HepG2 (cell line): ENCODE measurements around the gene PRKRIP1. TPM values are rescaled to one million over a fixed set of nuclear protein-coding genes. Genes with fewer than 3 reads are reported as not detected.

ENCODE experiments used
- AGO1 ChIP-seq: fragments of 200-400 bp; formaldehyde crosslinking; IDR thresholded peaks from 2 replicates; pipeline ENCODE4 v1.6.1; 2017; ENCODE audit warnings: mild to moderate bottlenecking, low read depth, low read length, moderate library complexity; ENCODE audit not compliant: poor library complexity, severe bottlenecking
- CHD2 ChIP-seq: IDR thresholded peaks from 2 replicates; pipeline ENCODE4 v1.6.1; 2011; ENCODE audit warnings: low read depth, low read length, improper control_type of control experiment
- ELF4 ChIP-seq: sonication (generic); formaldehyde crosslinking; IDR thresholded peaks from 2 replicates; pipeline ENCODE4 v1.5.0; 2020; ENCODE audit warnings: missing genetic modification reagents, mild to moderate bottlenecking, moderate library complexity, borderline replicate concordance
- HNF4G ChIP-seq, 2 experiments: sonication (generic) in 1 of 2; formaldehyde crosslinking in 1 of 2; IDR thresholded peaks; 2 replicates each; pipeline versions ENCODE4 v1.4.0 to v1.6.1; 2011 to 2020; ENCODE audit warnings: borderline replicate concordance in 2 of 2, low read depth in 2 of 2, mild to moderate bottlenecking in 2 of 2, low read length in 1 of 2, missing genetic modification reagents in 1 of 2, moderate library complexity in 1 of 2
- ISX ChIP-seq: sonication (generic); formaldehyde crosslinking; conservative IDR thresholded peaks from 2 replicates; pipeline ENCODE4 v1.5.0; 2020; ENCODE audit warnings: missing genetic modification reagents
- MBD4 ChIP-seq: IDR thresholded peaks from 2 replicates; pipeline ENCODE4 v1.6.1; 2012; ENCODE audit warnings: low read length, inconsistent platforms, borderline replicate concordance
- MED13 ChIP-seq: sonication (generic); formaldehyde crosslinking; IDR thresholded peaks from 2 replicates; pipeline ENCODE4 v1.5.0; 2020; ENCODE audit warnings: missing genetic modification reagents
- MXI1 ChIP-seq: IDR thresholded peaks from 3 replicates; pipeline ENCODE4 v1.6.1; 2012; ENCODE audit warnings: low read depth, low read length, inconsistent platforms, borderline replicate concordance
- NCOR1 ChIP-seq: fragments of 200-600 bp; sonication (generic); IDR thresholded peaks from 2 replicates; pipeline ENCODE4 v1.7.0; 2017; ENCODE audit warnings: antibody characterized with exemption, low read length, borderline replicate concordance
- ONECUT2 ChIP-seq: sonication (generic); formaldehyde crosslinking; IDR thresholded peaks from 2 replicates; pipeline ENCODE4 v1.4.0; 2020; ENCODE audit warnings: missing genetic modification reagents
- POLR2A ChIP-seq, 2 experiments: IDR thresholded peaks; 2 replicates each; pipeline ENCODE4 v1.6.1; 2011; ENCODE audit warnings: low read depth in 2 of 2, low read length in 2 of 2, mild to moderate bottlenecking in 1 of 2, moderate library complexity in 1 of 2; ENCODE audit not compliant: insufficient read depth in 1 of 2
- RBFOX2 ChIP-seq: fragments of 200-400 bp; formaldehyde crosslinking; IDR thresholded peaks from 2 replicates; pipeline ENCODE4 v1.6.1; 2017; ENCODE audit warnings: low read depth, mild to moderate bottlenecking, low read length
- RNF2 ChIP-seq: fragments of 450-650 bp; conservative IDR thresholded peaks from 2 replicates; pipeline ENCODE4 v1.6.1; 2016; ENCODE audit warnings: low read depth
- SALL1 ChIP-seq: sonication (generic); formaldehyde crosslinking; IDR thresholded peaks from 2 replicates; pipeline ENCODE4 v1.8.0; 2022; ENCODE audit warnings: mild to moderate bottlenecking, missing genetic modification reagents
- SIN3B ChIP-seq: fragments of 150-350 bp; IDR thresholded peaks from 2 replicates; pipeline ENCODE4 v1.6.1; 2014; ENCODE audit warnings: low read length
- SMAD1 ChIP-seq: sonication (generic); formaldehyde crosslinking; IDR thresholded peaks from 2 replicates; pipeline ENCODE4 v1.4.0; 2020; ENCODE audit warnings: missing genetic modification reagents, low read depth, mild to moderate bottlenecking, borderline replicate concordance
- TCF7 ChIP-seq: sonication (generic); IDR thresholded peaks from 2 replicates; pipeline ENCODE4 v1.6.1; 2016; ENCODE audit warnings: antibody characterized with exemption, low read depth
- ZBTB25 ChIP-seq: IDR thresholded peaks from 2 replicates; pipeline ENCODE4 v1.6.1; 2018; ENCODE audit warnings: missing genetic modification reagents
- ZFP91 ChIP-seq: sonication (generic); formaldehyde crosslinking; IDR thresholded peaks from 2 replicates; pipeline ENCODE4 v1.9.0; 2022; ENCODE audit warnings: missing genetic modification reagents, mild to moderate bottlenecking, borderline replicate concordance
- ZNF512 ChIP-seq: sonication (generic); formaldehyde crosslinking; IDR thresholded peaks from 2 replicates; pipeline ENCODE4 v1.4.0; 2020; ENCODE audit warnings: mild to moderate bottlenecking, missing genetic modification reagents
- ZNF660 ChIP-seq: sonication (generic); formaldehyde crosslinking; IDR thresholded peaks from 2 replicates; pipeline ENCODE4 v1.5.1; 2020; ENCODE audit warnings: mild to moderate bottlenecking, low read depth, missing genetic modification reagents, borderline replicate concordance
- ZNF766 ChIP-seq: sonication (generic); formaldehyde crosslinking; IDR thresholded peaks from 2 replicates; pipeline ENCODE4 v1.5.0; 2020; ENCODE audit warnings: missing genetic modification reagents, borderline replicate concordance
- polyA plus RNA-seq, 8 experiments: library from polyadenylated mRNA; depleted of rRNA in 3 of 8; stranded (reverse) in 7 of 8; unstranded in 1 of 8; fragments of >200 nt; fragmentation: Illumina TruSeq in 4 of 8; extraction: Trizol in 4 of 8; gene quantifications; 2 replicates each; pipeline versions ENCODE4 v1.2.1 to v1.2.3, GENCODE V29; 2011 to 2016; ENCODE audit warnings: low read depth in 4 of 8, missing spikeins in 1 of 8, mixed read lengths in 1 of 8; ENCODE audit not compliant: insufficient read depth in 1 of 8
- total RNA-seq, 5 experiments: library from RNA; depleted of rRNA; stranded (reverse); fragments of >200 nt; fragmentation: Illumina TruSeq; extraction: Trizol; gene quantifications; 2 replicates each; pipeline ENCODE4 v1.2.3, GENCODE V29; 2016; ENCODE audit warnings: low read depth in 1 of 5
- TF ChIP-seq, protein P1 (sequence below), 2 experiments: sonication (generic) in 1 of 2; formaldehyde crosslinking in 1 of 2; IDR thresholded peaks; 2 replicates each; pipeline versions ENCODE4 v1.5.1 to v1.6.1; 2011 to 2020; ENCODE audit warnings: borderline replicate concordance in 1 of 2, low read depth in 1 of 2, low read length in 1 of 2, mild to moderate bottlenecking in 1 of 2, missing genetic modification reagents in 1 of 2, moderate library complexity in 1 of 2

The PRKRIP1 gene
- total and polyA plus RNA-seq, 2 of the 13 experiments (the other 11 are each of a cell fraction or from before 2014, with no cell fraction given): 13.2 to 16.8 TPM

DNA sequence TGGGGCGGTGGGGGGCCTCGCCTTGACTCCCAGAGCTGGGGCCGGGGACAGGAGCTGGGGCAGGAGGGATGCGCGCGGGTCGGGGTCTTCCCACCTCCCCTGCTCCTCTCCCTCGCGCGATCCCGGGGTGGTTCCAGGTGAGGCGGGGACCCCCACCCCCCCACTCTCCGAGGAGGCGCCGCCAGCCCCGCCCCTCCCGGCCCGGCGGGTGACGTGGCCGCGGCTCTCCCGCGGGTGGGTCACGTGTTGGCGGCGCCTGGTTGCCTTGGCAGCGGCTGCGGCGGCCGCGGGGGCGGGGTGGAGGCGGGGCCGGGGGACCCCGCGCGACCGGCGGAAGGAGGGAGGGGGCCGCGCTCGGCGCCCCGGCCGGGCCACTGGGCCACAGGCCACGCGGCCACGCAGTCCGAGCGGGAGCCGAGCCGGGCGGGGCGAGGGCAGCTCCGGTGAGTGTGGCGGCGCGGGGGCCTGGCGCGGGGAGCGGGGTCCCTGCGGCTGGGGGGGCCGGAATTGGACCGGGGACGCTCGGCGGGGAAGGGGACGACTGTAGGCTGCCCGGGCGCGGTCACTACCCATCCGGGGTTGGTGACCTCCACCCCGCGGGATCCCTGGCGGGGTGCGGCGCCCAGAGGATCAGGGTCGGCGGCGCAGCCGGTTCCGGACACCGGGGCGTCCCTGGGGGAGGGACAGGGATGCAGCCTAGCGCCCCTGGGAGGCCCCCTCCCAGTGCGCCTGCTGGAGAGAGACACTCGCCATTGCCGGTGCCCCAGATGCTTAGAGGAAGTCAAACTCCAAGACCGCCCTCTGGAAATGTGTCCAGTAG is 37.3 kb downstream of the PRKRIP1 start, which contains the start of gene ORAI2 (continued):
- TF ChIP-seq SMAD1 (CRISPR knock-in tag): no peak
- TF ChIP-seq ZNF766 (CRISPR knock-in tag): no peak
- no peak for TF ChIP-seq RNF2
- no peak for TF ChIP-seq ZFP91 (CRISPR knock-in tag)
- TF ChIP-seq TCF7: no peak
- no peak for TF ChIP-seq ZNF512 (CRISPR knock-in tag)
- no peak for TF ChIP-seq HNF4G (IDR thresholded peaks at IDR 0.05; ENCODE audit: borderline replicate concordance, low read depth, low read length)
- TF ChIP-seq HNF4G (CRISPR knock-in tag; IDR thresholded peaks at IDR 0.05; ENCODE audit: borderline replicate concordance, low read depth): no peak
- TF ChIP-seq ZNF660 (CRISPR knock-in tag): no peak
- no peak for TF ChIP-seq MED13
- TF ChIP-seq MBD4: no peak
- no peak for TF ChIP-seq ZBTB25 (CRISPR knock-in tag)
- TF ChIP-seq SIN3B: no peak
- TF ChIP-seq MXI1: peak; percentile 47; the same call in 1 of the 3 replicates
- peak; percentile 8 for TF ChIP-seq AGO1
- TF ChIP-seq SALL1 (CRISPR knock-in tag): peak; percentile 42; the same call in 1 of the 2 replicates
- TF ChIP-seq, protein P1, sequence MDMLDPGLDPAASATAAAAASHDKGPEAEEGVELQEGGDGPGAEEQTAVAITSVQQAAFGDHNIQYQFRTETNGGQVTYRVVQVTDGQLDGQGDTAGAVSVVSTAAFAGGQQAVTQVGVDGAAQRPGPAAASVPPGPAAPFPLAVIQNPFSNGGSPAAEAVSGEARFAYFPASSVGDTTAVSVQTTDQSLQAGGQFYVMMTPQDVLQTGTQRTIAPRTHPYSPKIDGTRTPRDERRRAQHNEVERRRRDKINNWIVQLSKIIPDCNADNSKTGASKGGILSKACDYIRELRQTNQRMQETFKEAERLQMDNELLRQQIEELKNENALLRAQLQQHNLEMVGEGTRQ (IDR thresholded peaks at IDR 0.05; ENCODE audit: low read depth, low read length): peak; percentile 37; the same call in 1 of the 2 replicates
- TF ChIP-seq, protein P1 (CRISPR knock-in tag; IDR thresholded peaks at IDR 0.05; ENCODE audit: borderline replicate concordance): no peak; the same call in 1 of the 2 replicates
- TF ChIP-seq ELF4: no peak
- TF ChIP-seq RBFOX2: 0 out of 2 replicates have a peak, but pooled peaks have one; percentile 19
- no peak for TF ChIP-seq ISX (CRISPR knock-in tag)
- no peak for TF ChIP-seq CHD2
- TF ChIP-seq POLR2A (IDR thresholded peaks at IDR 0.05; ENCODE audit: insufficient read depth in 1 of 2, low read depth in 2 of 2, low read length in 2 of 2): no peak
- no peak for TF ChIP-seq NCOR1
- TF ChIP-seq ONECUT2 (CRISPR knock-in tag): no peak
